ENCODE measurements around the gene PNMA5.

PNMA5 gene

DNA sequence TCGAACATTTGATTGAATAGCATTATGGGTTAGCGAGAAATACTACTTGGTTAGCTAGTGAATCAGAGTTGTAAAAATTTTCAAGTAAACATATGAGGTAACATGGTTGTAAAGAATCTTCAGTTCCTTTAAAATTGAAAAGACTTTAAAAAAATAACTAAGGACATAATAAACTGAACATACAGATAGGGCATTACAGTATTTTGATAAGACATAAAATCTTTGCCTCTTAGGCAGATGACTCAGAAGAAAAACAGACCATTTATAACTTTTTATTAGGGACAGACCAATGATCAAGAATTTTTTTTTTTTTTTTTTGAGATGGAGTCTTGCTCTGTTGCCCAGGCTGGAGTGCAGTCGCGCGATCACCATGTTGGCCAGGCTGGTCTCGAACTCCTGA, 43.1 kb downstream of the PNMA5 start:
- H3K27ac ChIP-seq = no peak overlapping the region
- no peak for TF ChIP-seq ZFX (IDR thresholded peaks at IDR 0.05)
- TF ChIP-seq, protein P1, sequence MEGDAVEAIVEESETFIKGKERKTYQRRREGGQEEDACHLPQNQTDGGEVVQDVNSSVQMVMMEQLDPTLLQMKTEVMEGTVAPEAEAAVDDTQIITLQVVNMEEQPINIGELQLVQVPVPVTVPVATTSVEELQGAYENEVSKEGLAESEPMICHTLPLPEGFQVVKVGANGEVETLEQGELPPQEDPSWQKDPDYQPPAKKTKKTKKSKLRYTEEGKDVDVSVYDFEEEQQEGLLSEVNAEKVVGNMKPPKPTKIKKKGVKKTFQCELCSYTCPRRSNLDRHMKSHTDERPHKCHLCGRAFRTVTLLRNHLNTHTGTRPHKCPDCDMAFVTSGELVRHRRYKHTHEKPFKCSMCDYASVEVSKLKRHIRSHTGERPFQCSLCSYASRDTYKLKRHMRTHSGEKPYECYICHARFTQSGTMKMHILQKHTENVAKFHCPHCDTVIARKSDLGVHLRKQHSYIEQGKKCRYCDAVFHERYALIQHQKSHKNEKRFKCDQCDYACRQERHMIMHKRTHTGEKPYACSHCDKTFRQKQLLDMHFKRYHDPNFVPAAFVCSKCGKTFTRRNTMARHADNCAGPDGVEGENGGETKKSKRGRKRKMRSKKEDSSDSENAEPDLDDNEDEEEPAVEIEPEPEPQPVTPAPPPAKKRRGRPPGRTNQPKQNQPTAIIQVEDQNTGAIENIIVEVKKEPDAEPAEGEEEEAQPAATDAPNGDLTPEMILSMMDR (conservative IDR thresholded peaks at IDR 0.05) = no peak

DNA sequence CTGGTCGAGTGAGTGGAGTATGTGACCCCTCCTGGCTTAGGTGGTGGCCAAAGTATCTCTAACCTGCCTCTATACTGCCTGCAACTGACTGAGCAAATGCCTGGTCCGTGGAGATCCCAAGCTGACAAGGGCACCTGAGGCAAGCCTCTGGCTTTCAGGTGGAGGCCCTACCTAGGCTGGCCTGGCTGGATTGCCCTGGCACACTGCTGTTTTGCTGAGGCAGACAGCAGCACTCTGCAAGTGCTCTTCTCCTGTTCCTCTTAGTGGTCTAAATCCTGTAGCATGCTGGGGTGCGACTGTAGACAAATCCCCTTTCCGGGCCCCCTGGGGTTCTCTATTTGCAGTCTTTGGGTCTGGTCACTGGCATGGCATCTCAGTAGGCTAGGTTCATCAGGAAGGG, 44.8 kb downstream of the PNMA5 start:
- TF ChIP-seq, protein P1 (conservative IDR thresholded peaks at IDR 0.05) = no peak
- TF ChIP-seq ZFX (IDR thresholded peaks at IDR 0.05) = no peak
- no peak overlapping the region for H3K27ac ChIP-seq

GRCh38 chrX:152946681-152947080, 47.2 kb downstream of the PNMA5 start:
- no peak overlapping the region for H3K27ac ChIP-seq
- no peak for TF ChIP-seq ZFX (IDR thresholded peaks at IDR 0.05)
- TF ChIP-seq, protein P1 (conservative IDR thresholded peaks at IDR 0.05) = no peak

GRCh38 chrX:152945021-152945979, 48.6 kb downstream of the PNMA5 start:
- TF ChIP-seq, protein P1 (conservative IDR thresholded peaks at IDR 0.05) = no peak
- no peak for TF ChIP-seq ZFX (IDR thresholded peaks at IDR 0.05)
- H3K27ac ChIP-seq = no peak overlapping the region

GRCh38 chrX:152943826-152944225, 50.1 kb downstream of the PNMA5 start:
- TF ChIP-seq ZFX (IDR thresholded peaks at IDR 0.05) = no peak
- TF ChIP-seq, protein P1 (conservative IDR thresholded peaks at IDR 0.05) = no peak
- H3K27ac ChIP-seq = no peak overlapping the region

- H3K27ac ChIP-seq = peak overlapping the region; percentile 87
- TF ChIP-seq ZFX (IDR thresholded peaks at IDR 0.05) = no peak
- TF ChIP-seq, protein P1 (conservative IDR thresholded peaks at IDR 0.05) = no peak
Measured at GRCh38 chrX:152942077-152942442, 51.9 kb downstream of the PNMA5 start.

DNA sequence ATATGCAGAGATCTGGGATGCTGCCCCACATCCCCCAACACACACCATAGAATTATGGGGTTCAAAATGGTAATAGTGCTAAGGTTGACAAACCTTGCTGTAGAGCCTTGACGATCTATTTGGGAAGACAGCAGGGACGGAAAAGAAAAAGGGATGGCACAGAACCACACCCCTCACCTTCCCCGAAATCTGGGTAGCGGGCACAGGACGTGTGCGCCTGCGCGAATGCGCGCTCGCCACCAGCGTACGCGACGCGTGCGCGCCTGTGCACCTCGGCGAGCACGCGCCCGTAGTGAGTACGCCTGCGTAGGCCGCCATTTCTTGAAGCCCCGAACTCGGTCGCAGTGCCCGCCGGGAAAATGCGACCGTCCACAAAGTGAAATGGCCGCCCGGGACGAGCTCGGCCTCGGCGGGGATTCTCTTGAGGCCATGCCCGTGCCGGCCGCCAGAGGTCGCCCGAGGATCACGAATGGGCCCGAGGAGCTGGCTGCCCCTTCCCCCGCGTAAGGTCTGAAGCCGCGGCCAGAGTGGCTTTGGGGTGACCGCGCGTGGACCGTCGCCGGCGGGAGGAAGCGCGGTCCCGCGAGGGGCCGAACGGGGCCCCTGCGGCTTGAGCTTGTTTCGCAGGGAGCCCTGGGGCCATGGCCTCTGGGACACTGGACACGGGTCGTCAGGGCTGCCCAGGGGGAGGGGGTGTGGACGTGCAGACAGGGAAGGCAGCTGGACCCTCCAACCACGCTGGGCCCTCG, 52.4 kb downstream of the PNMA5 start:
- H3K27ac ChIP-seq = peak overlapping the region; percentile 87
- TF ChIP-seq ZFX (IDR thresholded peaks at IDR 0.05) = no peak
- TF ChIP-seq, protein P1 (conservative IDR thresholded peaks at IDR 0.05) = peak; percentile 85
